Breast epithelium (tissue), 4 donors: ENCODE data around the gene L3MBTL3. TPM values are rescaled to one million over a fixed set of nuclear protein-coding genes. Genes with fewer than 3 reads are reported as not detected.

Source experiments
- DNase-seq, 2 donors: peaks; one replicate each; pipeline ENCODE4 v3.0.0-alpha.2; 2019; ENCODE audit warnings: low spot score in 2 of 2
- H3K27ac ChIP-seq, 2 donors: fragments of 200-600 bp; sonication (generic) in 1 of 2; one replicate each; pipeline ENCODE4 v1.5.1; 2016 to 2019; ENCODE audit warnings: mild to moderate bottlenecking in 1 of 2
- H3K27me3 ChIP-seq, 2 donors: fragments of 200-600 bp; sonication (generic) in 1 of 2; one replicate each; pipeline versions ENCODE4 v1.5.1 to v1.6.0; 2017 to 2019; ENCODE audit warnings: control low read depth in 1 of 2, mild to moderate bottlenecking in 1 of 2
- H3K36me3 ChIP-seq: fragments of 200-600 bp; one replicate; pipeline ENCODE4 v1.5.1; 2019
- H3K4me1 ChIP-seq, 2 donors: fragments of 200-600 bp; sonication (generic); one replicate each; pipeline ENCODE4 v1.5.1; 2016 to 2019; ENCODE audit warnings: control low read depth in 1 of 2
- H3K4me3 ChIP-seq, 3 donors: fragments of 200-600 bp; sonication (generic); 1 replicate in 2 of 3; 2 replicates in 1 of 3; pipeline ENCODE4 v1.5.1; 2016 to 2019; ENCODE audit warnings: mild to moderate bottlenecking in 3 of 3, moderate library complexity in 2 of 3
- H3K9me3 ChIP-seq, 2 donors: fragments of 200-600 bp; sonication (generic) in 1 of 2; one replicate each; pipeline ENCODE4 v1.5.1; 2016 to 2019; ENCODE audit warnings: control low read depth in 1 of 2
- POLR2A ChIP-seq: fragments of 450-650 bp; IDR thresholded peaks from one replicate; pipeline ENCODE4 v1.6.1; 2016; ENCODE audit warnings: antibody characterized with exemption, mild to moderate bottlenecking, moderate library complexity
- POLR2AphosphoS5 ChIP-seq, 3 donors: sonication (generic); formaldehyde crosslinking; IDR thresholded peaks; one replicate each; pipeline ENCODE4 v1.6.1; 2017; ENCODE audit warnings: antibody characterized with exemption in 3 of 3
- intact Hi-C: fragments of 100-400 bp; cut with DNase I; formaldehyde crosslinking; loops from one replicate; pipeline ENCODE4 v1.15.1; 2023; ENCODE audit warnings: low total_unique reads
- total RNA-seq, 3 donors: library from RNA; depleted of rRNA; stranded (reverse); fragments of >200 nt; gene quantifications; one replicate each; pipeline ENCODE4 v1.1.0, GENCODE V29; 2016
- TF ChIP-seq, protein P1 (sequence below), 3 donors: fragments of 450-650 bp; IDR thresholded peaks; one replicate each; pipeline ENCODE4 v1.5.1; 2016 to 2017; ENCODE audit warnings: antibody characterized with exemption in 3 of 3, mild to moderate bottlenecking in 3 of 3, moderate library complexity in 3 of 3

L3MBTL3 gene
- total RNA-seq, 3 donors from 2014 or later: 7.4 to 16.7 (median 9.7) TPM

DNA sequence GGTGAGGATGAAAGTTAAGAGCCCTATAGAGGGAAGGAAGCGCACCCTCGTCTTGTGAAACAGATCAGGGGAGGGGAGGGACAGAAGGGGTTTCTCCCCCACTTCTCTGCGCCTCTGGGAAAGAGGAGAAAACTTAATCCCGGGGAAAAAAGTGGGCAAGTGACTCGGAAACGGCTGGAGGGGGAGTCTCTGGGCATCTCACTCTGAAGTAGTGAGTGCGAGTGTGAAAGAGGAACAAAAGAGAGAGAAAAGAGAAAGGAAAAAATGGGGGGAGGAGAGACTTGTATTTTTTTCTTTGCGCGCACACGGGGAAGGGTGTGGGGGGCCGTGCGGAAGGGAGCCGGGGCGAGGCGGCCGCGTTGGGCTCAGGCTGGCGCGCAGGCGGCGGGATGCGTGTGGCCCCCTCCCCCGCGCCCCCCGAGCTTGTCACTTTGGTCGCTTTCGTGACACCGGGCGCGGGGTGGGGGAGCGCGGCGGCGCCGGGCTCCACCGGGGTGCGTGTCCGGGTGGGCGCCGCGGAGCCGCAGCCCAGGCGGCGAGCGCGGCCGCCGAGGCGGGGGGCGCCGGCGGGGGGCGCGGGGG lies 454 bp downstream of the L3MBTL3 start:
- no peak for DNase-seq
- Histone ChIP-seq H3K27me3 (no peaks in the 10 kb centered on the region), H3K4me1 (no peaks in the 10 kb centered on the region), H3K36me3 (no peaks in the 10 kb centered on the region), H3K9me3 (no peaks in the 10 kb centered on the region), H3K27ac (peak overlapping the region; percentile 77 to 88), H3K4me3 (peak overlapping the region; percentile 84 to 99 (median 88))
- TF ChIP-seq, protein P1, sequence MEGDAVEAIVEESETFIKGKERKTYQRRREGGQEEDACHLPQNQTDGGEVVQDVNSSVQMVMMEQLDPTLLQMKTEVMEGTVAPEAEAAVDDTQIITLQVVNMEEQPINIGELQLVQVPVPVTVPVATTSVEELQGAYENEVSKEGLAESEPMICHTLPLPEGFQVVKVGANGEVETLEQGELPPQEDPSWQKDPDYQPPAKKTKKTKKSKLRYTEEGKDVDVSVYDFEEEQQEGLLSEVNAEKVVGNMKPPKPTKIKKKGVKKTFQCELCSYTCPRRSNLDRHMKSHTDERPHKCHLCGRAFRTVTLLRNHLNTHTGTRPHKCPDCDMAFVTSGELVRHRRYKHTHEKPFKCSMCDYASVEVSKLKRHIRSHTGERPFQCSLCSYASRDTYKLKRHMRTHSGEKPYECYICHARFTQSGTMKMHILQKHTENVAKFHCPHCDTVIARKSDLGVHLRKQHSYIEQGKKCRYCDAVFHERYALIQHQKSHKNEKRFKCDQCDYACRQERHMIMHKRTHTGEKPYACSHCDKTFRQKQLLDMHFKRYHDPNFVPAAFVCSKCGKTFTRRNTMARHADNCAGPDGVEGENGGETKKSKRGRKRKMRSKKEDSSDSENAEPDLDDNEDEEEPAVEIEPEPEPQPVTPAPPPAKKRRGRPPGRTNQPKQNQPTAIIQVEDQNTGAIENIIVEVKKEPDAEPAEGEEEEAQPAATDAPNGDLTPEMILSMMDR (IDR thresholded peaks at IDR 0.05): no peak
- intact Hi-C loops: no loop called here

DNA sequence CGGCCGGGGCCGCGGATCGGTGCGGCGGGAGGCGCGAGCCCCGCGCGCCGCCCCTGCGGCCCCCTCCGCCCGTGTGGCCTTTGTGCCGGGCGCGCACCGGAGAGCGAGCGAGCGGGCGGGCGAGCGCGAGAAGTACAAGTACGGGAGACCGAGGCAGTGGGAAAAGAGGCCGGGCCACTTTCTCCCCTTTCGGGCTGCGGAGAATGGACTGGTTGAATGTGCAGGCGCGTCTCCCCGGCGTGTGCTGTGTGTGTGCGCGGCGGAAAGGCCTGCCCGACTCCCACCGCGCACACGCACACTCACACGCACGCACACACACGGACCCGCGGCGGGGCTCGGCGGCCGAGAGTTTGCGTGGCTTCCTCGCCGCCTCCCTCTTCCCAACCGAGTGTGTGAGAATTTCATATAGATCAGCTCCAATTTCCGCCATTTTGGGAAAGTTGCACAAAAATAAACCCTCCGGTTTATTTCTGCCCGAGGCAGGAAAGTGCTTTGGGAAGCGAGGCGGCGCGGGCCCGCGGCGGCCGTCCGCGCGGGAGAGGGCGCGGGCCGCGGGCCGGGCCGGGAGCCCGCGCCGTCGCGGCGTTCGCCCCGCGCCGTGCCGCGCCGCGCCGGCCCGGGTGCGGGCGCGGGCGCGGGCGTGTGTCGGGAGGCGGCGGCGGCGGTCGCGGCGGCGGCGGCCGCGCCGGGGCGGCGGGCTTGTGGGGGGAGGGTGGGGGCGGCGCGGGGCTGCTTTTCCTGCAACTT lies 1.1 kb downstream of the L3MBTL3 start:
- H3K27ac ChIP-seq: peak overlapping the region; percentile 82 to 97
- TF ChIP-seq, protein P1 (IDR thresholded peaks at IDR 0.05): no peak
- TF ChIP-seq POLR2AphosphoS5 (IDR thresholded peaks at IDR 0.05) (peak in 1 of 3 donors; percentile 50), POLR2A (no peak)
- no peaks in the 10 kb centered on the region for H3K27me3 ChIP-seq
- intact Hi-C loops: loop anchor here (5.0 to 10.0 kb wide), 2 partner anchors 823 to 1375 kb away; no protein-coding TSS in a partner anchor
- H3K9me3 ChIP-seq: no peaks in the 10 kb centered on the region
- no peaks in the 10 kb centered on the region for H3K4me1 ChIP-seq
- H3K4me3 ChIP-seq: peak overlapping the region; percentile 84 to 99 (median 88)
- no peak for DNase-seq
- no peaks in the 10 kb centered on the region for H3K36me3 ChIP-seq

DNA sequence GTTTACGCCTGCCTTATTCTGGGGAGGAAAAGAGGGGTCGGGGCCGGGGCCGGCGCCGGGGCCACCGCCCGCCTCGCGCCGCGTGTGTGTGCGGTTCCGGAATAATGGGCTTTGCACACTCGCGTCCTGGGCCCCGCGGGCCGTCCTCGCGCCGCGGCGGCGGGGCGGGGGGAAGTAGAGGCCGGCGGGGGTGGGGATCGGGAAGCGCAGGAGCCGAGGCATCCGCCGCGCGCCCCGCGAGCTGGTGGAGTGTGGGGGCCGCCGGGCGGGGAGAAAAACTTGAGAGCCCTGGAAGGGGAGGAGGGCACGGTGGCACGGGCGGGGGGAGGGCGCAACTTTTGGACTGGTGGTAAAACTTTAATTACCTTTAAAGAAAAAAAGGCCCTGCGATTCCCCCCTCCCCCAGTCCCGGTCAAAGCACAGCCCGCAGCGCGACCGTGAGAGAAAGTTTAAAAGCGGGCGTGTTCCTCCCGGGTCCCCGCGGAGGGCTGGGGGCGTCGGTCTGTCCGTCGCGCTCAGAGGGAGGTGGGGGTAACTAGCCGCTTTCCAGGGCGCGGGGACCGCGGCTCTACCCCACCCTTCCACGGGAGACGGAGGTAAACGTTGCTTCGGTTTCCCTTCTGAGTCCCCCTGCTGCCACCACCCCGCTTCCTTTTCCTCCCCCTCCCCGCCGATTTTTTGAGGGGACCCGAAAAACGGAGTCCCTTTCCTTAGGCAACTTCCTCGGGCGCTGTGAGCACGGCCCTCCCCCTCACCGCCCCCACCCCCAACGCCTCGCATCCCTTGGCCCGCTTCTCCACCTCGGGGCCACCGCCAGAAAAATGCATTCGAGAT lies 1.9 kb downstream of the L3MBTL3 start:
- peak in 1 of 2 donors; percentile 51 for DNase-seq
- intact Hi-C loops: loop anchor here (5.0 to 10.0 kb wide), 2 partner anchors 822 to 1375 kb away; no protein-coding TSS in a partner anchor
- TF ChIP-seq, protein P1 (IDR thresholded peaks at IDR 0.05): no peak
- TF ChIP-seq POLR2A (no peak), POLR2AphosphoS5 (IDR thresholded peaks at IDR 0.05) (no peak)
- peak overlapping the region; percentile 84 to 99 (median 88) for H3K4me3 ChIP-seq
- no peaks in the 10 kb centered on the region for H3K36me3 ChIP-seq
- H3K27ac ChIP-seq: peak overlapping the region; percentile 82 to 97
- H3K27me3 ChIP-seq: no peaks in the 10 kb centered on the region
- no peaks in the 10 kb centered on the region for H3K9me3 ChIP-seq
- no peaks in the 10 kb centered on the region for H3K4me1 ChIP-seq

DNA sequence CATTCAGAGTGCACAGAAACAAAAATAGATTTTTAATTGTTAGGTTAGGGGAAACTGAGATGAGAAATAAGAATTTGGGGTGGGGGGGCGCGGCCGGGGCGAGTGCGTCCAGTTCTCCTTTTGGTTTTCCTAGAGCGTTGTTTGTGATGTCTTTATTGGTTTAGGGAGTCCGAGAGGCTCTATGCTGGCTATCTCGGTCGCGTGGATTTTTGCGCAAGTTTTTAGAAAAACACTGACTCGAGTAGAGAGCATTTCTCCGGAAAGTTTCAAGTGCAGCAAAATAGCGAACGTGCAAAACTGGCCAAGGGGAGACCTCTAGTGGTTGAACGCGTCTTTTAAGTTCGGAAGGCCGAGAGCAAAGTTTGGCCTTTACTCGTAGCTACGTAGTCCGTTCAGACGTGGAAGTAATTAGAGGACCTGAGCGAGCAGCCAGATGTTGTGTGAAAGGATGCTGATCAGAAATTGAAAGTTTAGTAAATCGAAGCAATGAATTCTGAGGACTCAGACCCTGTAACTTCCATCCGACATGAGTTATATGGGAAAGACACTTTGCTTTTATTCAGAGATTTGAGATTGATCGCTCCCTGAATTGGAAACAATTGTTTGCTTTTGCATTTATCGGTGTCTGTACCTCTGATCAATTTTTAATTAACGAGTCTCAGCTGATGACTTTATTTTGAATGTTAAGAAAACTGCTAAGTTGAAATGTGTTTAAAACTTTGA lies 2.7 kb downstream of the L3MBTL3 start:
- TF ChIP-seq, protein P1 (IDR thresholded peaks at IDR 0.05): peak; percentile 69 to 81 (median 79)
- TF ChIP-seq POLR2AphosphoS5 (IDR thresholded peaks at IDR 0.05) (peak in 2 of 3 donors; percentile 43 to 57), POLR2A (no peak)
- Histone ChIP-seq H3K36me3 (no peaks in the 10 kb centered on the region), H3K4me3 (peak overlapping the region; percentile 84 to 99 (median 88)), H3K4me1 (no peaks in the 10 kb centered on the region), H3K9me3 (no peaks in the 10 kb centered on the region), H3K27me3 (no peaks in the 10 kb centered on the region), H3K27ac (peak overlapping the region; percentile 82 to 97)
- intact Hi-C loops: loop anchor here (5.0 to 10.0 kb wide), 2 partner anchors 821 to 1376 kb away; no protein-coding TSS in a partner anchor
- DNase-seq: peak; percentile 72 to 76
